Natural killer cell (primary cell): Measurements from ENCODE around the gene NEGR1. TPM values are rescaled to one million over a fixed set of nuclear protein-coding genes. Genes with fewer than 3 reads are reported as not detected.
A peak's percentile ranks its signal among the peaks of the same experiment; 100 is the strongest.

Experiments
- ATAC-seq, 3 donors: fragments of 150-1000 bp in 2 of 3; fragments of 200-7000 bp in 1 of 3; cut with Tn5 transposase; 1 replicate in 1 of 3; 2 replicates in 2 of 3; pipeline ENCODE4 v1.10.0; 2021; ENCODE audit warnings: mild to moderate bottlenecking in 2 of 3, moderate library complexity in 2 of 3
- DNase-seq, 2 donors: peaks; one replicate each; pipeline versions ENCODE4 v3.0.0 to v3.0.0-alpha.2; 2013 to 2021; ENCODE audit warnings: mixed read lengths in 1 of 2
- H3K27ac ChIP-seq: one replicate; pipeline ENCODE4 v1.5.1; 2013; ENCODE audit warnings: mild to moderate bottlenecking, low read length
- H3K27me3 ChIP-seq: one replicate; pipeline ENCODE4 v1.6.1; 2013; ENCODE audit warnings: low read length; ENCODE audit not compliant: control insufficient read depth, insufficient read depth
- H3K36me3 ChIP-seq: one replicate; pipeline ENCODE4 v1.6.1; 2013; ENCODE audit warnings: low read length; ENCODE audit not compliant: control insufficient read depth, insufficient read depth
- H3K4me1 ChIP-seq: one replicate; pipeline ENCODE4 v1.6.1; 2013; ENCODE audit warnings: low read length; ENCODE audit not compliant: control insufficient read depth, insufficient read depth
- H3K4me3 ChIP-seq: one replicate; pipeline ENCODE4 v1.5.1; 2013; ENCODE audit warnings: low read length
- H3K9me3 ChIP-seq: one replicate; pipeline ENCODE4 v1.6.1; 2013; ENCODE audit warnings: low read length; ENCODE audit not compliant: control insufficient read depth, insufficient read depth
- H3K27ac Mint-ChIP-seq, 2 donors: one replicate each; pipeline ENCODE4 v1.8.0; 2022; ENCODE audit warnings: mild to moderate bottlenecking in 2 of 2, mixed read lengths in 2 of 2, moderate library complexity in 1 of 2
- H3K27me3 Mint-ChIP-seq, 2 donors: one replicate each; pipeline ENCODE4 v1.8.0; 2022; ENCODE audit warnings: low read depth in 2 of 2, mixed read lengths in 2 of 2
- H3K36me3 Mint-ChIP-seq: one replicate; pipeline ENCODE4 v1.8.0; 2022; ENCODE audit warnings: mixed read lengths
- H3K4me1 Mint-ChIP-seq, 2 donors: one replicate each; pipeline ENCODE4 v1.8.0; 2022; ENCODE audit warnings: mixed read lengths in 2 of 2
- H3K4me3 Mint-ChIP-seq: one replicate; pipeline ENCODE4 v1.8.0; 2022; ENCODE audit warnings: mild to moderate bottlenecking, moderate library complexity, mixed read lengths
- H3K9me3 Mint-ChIP-seq, 2 donors: one replicate each; pipeline ENCODE4 v1.8.0; 2022; ENCODE audit warnings: mixed read lengths in 2 of 2
- WGBS: methylation state at CpG from one replicate; pipeline ENCODE4 v1.1.7; 2013; ENCODE audit warnings: missing lambda C conversion rate; ENCODE audit not compliant: insufficient coverage; 5-methylcytosine and 5-hydroxymethylcytosine counted together
- intact Hi-C: fragments of 100-400 bp; cut with micrococcal nuclease; formaldehyde crosslinking; loops from one replicate; pipeline ENCODE4 v1.14.2; 2022
- total RNA-seq, 4 donors: library from RNA; stranded (reverse); fragments of 120-200 nt in 1 of 4; gene quantifications; one replicate each; pipeline versions ENCODE4 v1.2.3 to v1.2.4, GENCODE V29; 2013 to 2022
- TF ChIP-seq, protein P1 (sequence below): fragments of 200-600 bp; IDR thresholded peaks from one replicate; pipeline ENCODE4 v1.8.0; 2022; ENCODE audit warnings: antibody characterized with exemption

The NEGR1 gene
- total RNA-seq, 3 donors from 2014 or later (not counting 1 experiment from before 2014, with no cell fraction given): 0.55 to 1.3 TPM; not detected in 1

GRCh38 chr1:72050551-72050950 is 231.8 kb downstream of the NEGR1 start:
- TF ChIP-seq, protein P1, sequence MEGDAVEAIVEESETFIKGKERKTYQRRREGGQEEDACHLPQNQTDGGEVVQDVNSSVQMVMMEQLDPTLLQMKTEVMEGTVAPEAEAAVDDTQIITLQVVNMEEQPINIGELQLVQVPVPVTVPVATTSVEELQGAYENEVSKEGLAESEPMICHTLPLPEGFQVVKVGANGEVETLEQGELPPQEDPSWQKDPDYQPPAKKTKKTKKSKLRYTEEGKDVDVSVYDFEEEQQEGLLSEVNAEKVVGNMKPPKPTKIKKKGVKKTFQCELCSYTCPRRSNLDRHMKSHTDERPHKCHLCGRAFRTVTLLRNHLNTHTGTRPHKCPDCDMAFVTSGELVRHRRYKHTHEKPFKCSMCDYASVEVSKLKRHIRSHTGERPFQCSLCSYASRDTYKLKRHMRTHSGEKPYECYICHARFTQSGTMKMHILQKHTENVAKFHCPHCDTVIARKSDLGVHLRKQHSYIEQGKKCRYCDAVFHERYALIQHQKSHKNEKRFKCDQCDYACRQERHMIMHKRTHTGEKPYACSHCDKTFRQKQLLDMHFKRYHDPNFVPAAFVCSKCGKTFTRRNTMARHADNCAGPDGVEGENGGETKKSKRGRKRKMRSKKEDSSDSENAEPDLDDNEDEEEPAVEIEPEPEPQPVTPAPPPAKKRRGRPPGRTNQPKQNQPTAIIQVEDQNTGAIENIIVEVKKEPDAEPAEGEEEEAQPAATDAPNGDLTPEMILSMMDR: no peak
- Mint-ChIP-seq H3K27ac (no peak overlapping the region), H3K4me3 (no peak overlapping the region), H3K4me1 (no peaks in the 10 kb centered on the region), H3K27me3 (no peaks in the 10 kb centered on the region), H3K9me3 (peaks cover 2 to 8% of the 10 kb centered on the region in 2 donors), H3K36me3 (no peaks in the 10 kb centered on the region)
- no peak for ATAC-seq
- Histone ChIP-seq H3K9me3 (no peaks in the 10 kb centered on the region), H3K27me3 (no peaks in the 10 kb centered on the region), H3K27ac (no peak overlapping the region), H3K4me1 (no peaks in the 10 kb centered on the region), H3K4me3 (no peak overlapping the region), H3K36me3 (no peaks in the 10 kb centered on the region)
- intact Hi-C loops: no loop called here
- DNase-seq: no peak

- TF ChIP-seq, protein P1: peak; percentile 21
- no peaks in the 10 kb centered on the region for H3K36me3 ChIP-seq
- no peak overlapping the region for H3K27ac ChIP-seq
- intact Hi-C loops: no loop called here
- H3K4me3 ChIP-seq: no peak overlapping the region
- no peaks in the 10 kb centered on the region for H3K4me1 Mint-ChIP-seq
- no peaks in the 10 kb centered on the region for H3K4me1 ChIP-seq
- no peak overlapping the region for H3K27ac Mint-ChIP-seq
- H3K36me3 Mint-ChIP-seq: no peaks in the 10 kb centered on the region
- H3K27me3 ChIP-seq: no peaks in the 10 kb centered on the region
- DNase-seq (peak in 1 of 2 donors; percentile 4), ATAC-seq (no peak)
- H3K9me3 Mint-ChIP-seq: no peaks in the 10 kb centered on the region
- 0% methylated on average over 1 of the region's 3 CpGs for WGBS
- H3K4me3 Mint-ChIP-seq: no peak overlapping the region
- H3K9me3 ChIP-seq: no peaks in the 10 kb centered on the region
- H3K27me3 Mint-ChIP-seq: no peaks in the 10 kb centered on the region
Measured at GRCh38 chr1:72037745-72038343, 244.5 kb downstream of the NEGR1 start.

- DNase-seq: no peak
Measured at GRCh38 chr1:72034827-72035226, 247.5 kb downstream of the NEGR1 start.

More at GRCh38 chr1:72034827-72035226, 247.5 kb downstream of the NEGR1 start:
- H3K4me3 Mint-ChIP-seq: no peak overlapping the region
- H3K36me3 ChIP-seq: no peaks in the 10 kb centered on the region
- no peaks in the 10 kb centered on the region for H3K4me1 ChIP-seq
- H3K27me3 ChIP-seq: no peaks in the 10 kb centered on the region
- 90% methylated on average over 9 of the region's 9 CpGs for WGBS
- intact Hi-C loops: no loop called here
- H3K9me3 ChIP-seq: no peaks in the 10 kb centered on the region
- TF ChIP-seq, protein P1: no peak
- no peaks in the 10 kb centered on the region for H3K27me3 Mint-ChIP-seq
- H3K36me3 Mint-ChIP-seq: no peaks in the 10 kb centered on the region
- no peak overlapping the region for H3K27ac Mint-ChIP-seq
- H3K9me3 Mint-ChIP-seq: no peaks in the 10 kb centered on the region
- no peak overlapping the region for H3K27ac ChIP-seq
- no peak for ATAC-seq
- no peak overlapping the region for H3K4me3 ChIP-seq
- no peaks in the 10 kb centered on the region for H3K4me1 Mint-ChIP-seq
